ENCODE data around the gene SYNE3. TPM values are rescaled to one million over a fixed set of nuclear protein-coding genes. Genes with fewer than 3 reads are reported as not detected.

SYNE3 gene
- total and polyA plus RNA-seq, 2 of the 8 experiments (the other 6 are each of a cell fraction or from before 2014, with no cell fraction given): under 0.01 TPM; not detected in 1

- TF ChIP-seq RNF2 (IDR thresholded peaks at IDR 0.05; ENCODE audit: borderline replicate concordance, low read depth, low read length, missing control alignments, poor library complexity, severe bottlenecking): no peak
- no peak for TF ChIP-seq EZH2 (IDR thresholded peaks at IDR 0.05; ENCODE audit: low read depth, low read length, severe bottlenecking)
- TF ChIP-seq EP300 (IDR thresholded peaks at IDR 0.05; ENCODE audit: borderline replicate concordance in 1 of 2, low read depth in 2 of 2, low read length in 2 of 2): no peak
Observed at GRCh38 chr14:95545515-95546168, 29.2 kb upstream of the SYNE3 start (continued).

Measured in H1 (cell line).